Retinal pigment epithelial cell (primary cell): ENCODE measurements around the gene TUFT1.

ENCODE experiments used
- DNase-seq: peaks from one replicate; pipeline ENCODE4 v3.0.0-alpha.2; 2010; ENCODE audit warnings: low read depth
- H3K4me3 ChIP-seq: 2 replicates; pipeline ENCODE4 v1.5.1; 2011; ENCODE audit warnings: mild to moderate bottlenecking, low read length, control low read depth, moderate library complexity
- CTCF ChIP-seq: conservative IDR thresholded peaks from 2 replicates; pipeline ENCODE4 v1.5.1; 2011; ENCODE audit warnings: low read depth, low read length, control low read depth, inconsistent platforms

TUFT1 gene

GRCh38 chr1:151540021-151540981 is at the start of gene TUFT1:
TSS of gene TUFT1 (plus strand) at chr1:151540309. CDS start at chr1:151540367, 58 bp downstream.
- DNase-seq = peak; percentile 74
- TF ChIP-seq CTCF = no peak
- peak within 1 kb of the TSS; percentile 97 for H3K4me3 ChIP-seq

- no peak for DNase-seq
- no peak for TF ChIP-seq CTCF
- H3K4me3 ChIP-seq = no peak overlapping the region
Observed at GRCh38 chr1:151491641-151492040, 48.5 kb upstream of the TUFT1 start.

GRCh38 chr1:151492120-151492519 is 48.0 kb upstream of the TUFT1 start:
- no peak for DNase-seq

DNA sequence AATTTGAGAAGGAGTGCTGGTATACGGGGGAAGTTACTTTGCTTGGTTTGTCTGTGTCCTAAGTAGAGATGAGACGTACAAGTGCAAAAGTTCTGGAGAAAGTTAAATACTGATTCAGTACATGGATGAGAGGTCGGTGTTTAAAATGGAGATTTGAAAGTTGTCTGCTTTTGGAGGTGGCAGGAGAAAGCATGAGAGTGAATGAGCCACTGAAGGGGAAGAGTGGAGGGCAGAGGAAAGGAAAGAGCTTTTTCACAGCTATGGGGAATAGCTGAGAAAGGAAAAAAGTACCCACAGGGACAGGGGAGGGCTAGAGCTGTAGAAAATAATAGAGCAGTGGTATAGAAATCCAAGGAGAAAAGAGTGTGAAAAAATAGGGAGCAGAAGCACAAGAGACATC is 47.1 kb upstream of the TUFT1 start:
- no peak overlapping the region for H3K4me3 ChIP-seq
- DNase-seq = no peak
- TF ChIP-seq CTCF = no peak

More at GRCh38 chr1:151492120-151492519, 48.0 kb upstream of the TUFT1 start:
- TF ChIP-seq CTCF = no peak
- H3K4me3 ChIP-seq = no peak overlapping the region

DNA sequence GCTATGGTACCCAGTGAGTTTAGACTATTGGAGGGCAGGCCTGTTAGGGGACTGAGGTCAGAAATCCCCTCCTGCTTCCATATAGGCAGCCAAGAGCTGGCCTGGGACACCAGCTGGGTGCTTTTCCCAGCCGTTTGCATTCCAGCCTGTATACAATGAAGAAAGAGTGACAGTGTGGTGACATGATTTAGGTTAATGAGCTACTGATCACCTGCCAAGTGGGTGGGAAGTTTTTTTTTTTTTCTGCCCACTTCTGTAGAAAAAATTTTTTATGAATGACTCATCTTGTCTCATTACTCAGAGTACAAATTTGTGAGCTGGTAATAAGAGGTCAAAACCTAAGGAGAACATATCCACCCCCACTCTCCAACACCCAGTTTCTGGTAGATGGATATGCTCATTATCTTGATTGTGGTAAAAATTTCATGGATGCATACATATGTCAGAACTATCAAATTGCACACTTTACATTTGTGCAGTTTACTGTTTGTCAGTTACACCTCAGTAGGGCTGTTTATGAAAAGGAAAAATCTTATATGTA is 45.3 kb upstream of the TUFT1 start:
- H3K4me3 ChIP-seq = no peak overlapping the region
- peak; percentile 94 for DNase-seq
- TF ChIP-seq CTCF = no peak

DNA sequence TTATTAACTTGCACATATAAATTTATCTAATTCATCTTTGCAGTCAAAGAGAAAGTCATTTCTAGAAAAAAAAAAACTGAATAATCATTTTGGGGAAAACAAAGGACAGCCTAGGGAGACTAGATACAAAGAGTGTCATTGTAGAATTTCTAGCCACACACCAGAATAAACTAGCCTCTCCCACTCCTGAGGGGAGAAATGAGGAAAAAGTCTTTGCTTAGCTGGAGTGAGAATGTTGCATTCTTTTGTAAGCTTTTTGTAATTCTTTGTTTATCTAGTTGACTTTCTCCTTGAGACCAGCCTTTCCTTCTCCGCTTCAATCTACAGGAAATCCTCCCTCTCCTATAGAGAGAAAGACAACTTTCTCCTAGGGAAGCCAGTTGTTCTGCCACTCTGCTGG is 44.8 kb upstream of the TUFT1 start:
- H3K4me3 ChIP-seq = no peak overlapping the region
- no peak for TF ChIP-seq CTCF
- no peak for DNase-seq
